ENCODE data around the gene RUFY3.
A peak's percentile ranks its signal among the peaks of the same experiment; 100 is the strongest.
"Not testable (repeated sequence)": the region's sequence is repeated elsewhere in the genome, so short reads cannot be mapped to it uniquely, and the experiment has no call there.

Gene RUFY3

GRCh38 chr4:70788733-70789132 lies 67.0 kb downstream of the RUFY3 start:
- DNase-seq: no peak

- DNase-seq: no peak
Observed at GRCh38 chr4:70793626-70794025, 71.9 kb downstream of the RUFY3 start.

- no peak for DNase-seq
Observed at GRCh38 chr4:70801265-70801809, 79.6 kb downstream of the RUFY3 start.

GRCh38 chr4:70802928-70803580 lies 81.3 kb downstream of the RUFY3 start:
- DNase-seq: no peak

GRCh38 chr4:70808151-70808550 lies 86.4 kb downstream of the RUFY3 start:
- DNase-seq: no peak

GRCh38 chr4:70815370-70815769 lies 93.6 kb downstream of the RUFY3 start:
- no peak for DNase-seq

- no peak for DNase-seq
Observed at GRCh38 chr4:70816894-70817293, 95.1 kb downstream of the RUFY3 start.

GRCh38 chr4:70818173-70818855 lies 96.5 kb downstream of the RUFY3 start:
- no peak for DNase-seq

GRCh38 chr4:70818921-70819320 lies 97.2 kb downstream of the RUFY3 start:
- DNase-seq: no peak

GRCh38 chr4:70829015-70829414 lies 107.3 kb downstream of the RUFY3 start:
- no peak for DNase-seq

- DNase-seq: no peak
Observed at GRCh38 chr4:70829492-70829891, 107.7 kb downstream of the RUFY3 start.

GRCh38 chr4:70830054-70830453 lies 108.3 kb downstream of the RUFY3 start:
- DNase-seq: no peak

- no peak for DNase-seq
Observed at GRCh38 chr4:70831293-70831692, 109.5 kb downstream of the RUFY3 start.

- DNase-seq: no peak
Observed at GRCh38 chr4:70833675-70834074, 111.9 kb downstream of the RUFY3 start.

- DNase-seq: no peak
Observed at GRCh38 chr4:70836081-70836480, 114.3 kb downstream of the RUFY3 start.

- DNase-seq: peak in 1 of 2 donors; percentile 16
Observed at GRCh38 chr4:70838204-70838603, 116.4 kb downstream of the RUFY3 start.

- peak; percentile 32 to 64 for DNase-seq
Observed at GRCh38 chr4:70838666-70839588, 117.2 kb downstream of the RUFY3 start.

- DNase-seq: peak; percentile 87 to 88
Observed at GRCh38 chr4:70839589-70840093, 117.9 kb downstream of the RUFY3 start, which contains the start of gene GRSF1. Gene GRSF1, minus strand, starts transcription at chr4:70839890. Its CDS starts 63 bp downstream, at chr4:70839827.

GRCh38 chr4:70840137-70840536 lies 118.4 kb downstream of the RUFY3 start:
- not testable (repeated sequence) for DNase-seq

GRCh38 chr4:70840631-70841030 lies 118.9 kb downstream of the RUFY3 start:
- not testable (repeated sequence) for DNase-seq

GRCh38 chr4:70841211-70841610 lies 119.4 kb downstream of the RUFY3 start:
- no peak for DNase-seq

- no peak for DNase-seq
Observed at GRCh38 chr4:70841951-70842350, 120.2 kb downstream of the RUFY3 start.

Measured in hippocampal formation (tissue), 2 donors.